Esophagus muscularis mucosa (tissue), 4 donors: Measurements from ENCODE around the gene FOXE1.

ENCODE experiments used
- CTCF ChIP-seq, 3 experiments: fragments of 200-600 bp in 2 of 3; fragments of 450-650 bp in 1 of 3; sonication (generic) in 2 of 3; IDR thresholded peaks; one replicate each; pipeline ENCODE4 v1.5.1; 2017 to 2019; ENCODE audit warnings: antibody characterized with exemption in 3 of 3, mild to moderate bottlenecking in 2 of 3, moderate library complexity in 1 of 3
- EP300 ChIP-seq: sonication (generic); formaldehyde crosslinking; IDR thresholded peaks from one replicate; pipeline ENCODE4 v1.6.1; 2017; ENCODE audit warnings: antibody characterized with exemption
- POLR2A ChIP-seq: fragments of 450-650 bp; IDR thresholded peaks from one replicate; pipeline ENCODE4 v1.6.1; 2017; ENCODE audit warnings: antibody characterized with exemption, moderate library complexity, mild to moderate bottlenecking, low read depth
- POLR2AphosphoS5 ChIP-seq, 2 donors: sonication (generic); formaldehyde crosslinking; IDR thresholded peaks; one replicate each; pipeline ENCODE4 v1.6.1; 2017; ENCODE audit warnings: antibody characterized with exemption in 2 of 2

DNA sequence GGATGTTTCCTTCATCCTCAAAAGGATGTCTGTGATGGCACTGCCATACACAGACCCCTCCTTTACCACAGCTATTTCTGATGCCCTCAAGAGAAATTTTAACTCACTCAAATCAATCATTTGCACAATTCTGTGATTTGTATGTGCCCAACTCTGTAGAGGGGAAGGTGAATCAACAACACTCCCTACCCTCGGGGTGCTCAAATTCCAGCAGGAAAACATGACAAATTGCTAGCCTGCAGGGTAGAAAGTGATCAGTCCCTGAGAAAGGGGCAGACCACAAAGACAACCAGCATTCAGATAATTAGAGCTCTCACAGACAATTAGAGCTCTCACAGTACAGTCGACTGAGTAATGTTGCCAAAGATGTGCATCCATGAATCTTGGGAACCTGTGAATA, 45.3 kb upstream of the FOXE1 start:
- TF ChIP-seq CTCF (IDR thresholded peaks at IDR 0.05) (no peak), POLR2AphosphoS5 (IDR thresholded peaks at IDR 0.05) (no peak), POLR2A (no peak), EP300 (no peak)
